ENCODE data around the gene KCNQ1. TPM values are rescaled to one million over a fixed set of nuclear protein-coding genes. Genes with fewer than 3 reads are reported as not detected.

KCNQ1 gene
- total and polyA plus RNA-seq, 9 of the 15 experiments (the other 6 are each of a cell fraction or from before 2014, with no cell fraction given): 0.44 TPM; not detected in 8

DNA sequence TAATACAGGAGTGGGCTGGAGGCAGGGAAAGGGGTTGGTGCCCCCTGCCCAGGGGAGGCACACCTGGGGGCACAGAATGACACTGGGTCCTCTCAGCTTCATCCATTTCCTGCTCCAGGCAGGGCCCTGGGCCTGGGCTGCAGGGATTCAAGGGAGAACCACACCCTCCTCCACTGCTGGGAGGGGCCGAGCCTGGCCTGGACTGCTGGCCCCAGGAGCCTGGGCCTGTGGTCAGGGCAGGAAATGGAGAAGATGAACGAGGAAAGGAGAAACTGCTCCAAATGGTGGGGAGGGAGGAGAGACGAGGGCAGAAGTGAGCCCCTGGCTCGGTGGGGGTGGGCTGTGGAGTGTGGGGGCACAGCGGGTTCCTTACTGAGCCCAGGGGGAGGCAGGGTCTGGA is 293.1 kb downstream of the KCNQ1 start (continued):
- peak; percentile 40; the same call in 1 of the 2 replicates for TF ChIP-seq ZBTB17 (CRISPR knock-in tag; IDR thresholded peaks at IDR 0.05)

DNA sequence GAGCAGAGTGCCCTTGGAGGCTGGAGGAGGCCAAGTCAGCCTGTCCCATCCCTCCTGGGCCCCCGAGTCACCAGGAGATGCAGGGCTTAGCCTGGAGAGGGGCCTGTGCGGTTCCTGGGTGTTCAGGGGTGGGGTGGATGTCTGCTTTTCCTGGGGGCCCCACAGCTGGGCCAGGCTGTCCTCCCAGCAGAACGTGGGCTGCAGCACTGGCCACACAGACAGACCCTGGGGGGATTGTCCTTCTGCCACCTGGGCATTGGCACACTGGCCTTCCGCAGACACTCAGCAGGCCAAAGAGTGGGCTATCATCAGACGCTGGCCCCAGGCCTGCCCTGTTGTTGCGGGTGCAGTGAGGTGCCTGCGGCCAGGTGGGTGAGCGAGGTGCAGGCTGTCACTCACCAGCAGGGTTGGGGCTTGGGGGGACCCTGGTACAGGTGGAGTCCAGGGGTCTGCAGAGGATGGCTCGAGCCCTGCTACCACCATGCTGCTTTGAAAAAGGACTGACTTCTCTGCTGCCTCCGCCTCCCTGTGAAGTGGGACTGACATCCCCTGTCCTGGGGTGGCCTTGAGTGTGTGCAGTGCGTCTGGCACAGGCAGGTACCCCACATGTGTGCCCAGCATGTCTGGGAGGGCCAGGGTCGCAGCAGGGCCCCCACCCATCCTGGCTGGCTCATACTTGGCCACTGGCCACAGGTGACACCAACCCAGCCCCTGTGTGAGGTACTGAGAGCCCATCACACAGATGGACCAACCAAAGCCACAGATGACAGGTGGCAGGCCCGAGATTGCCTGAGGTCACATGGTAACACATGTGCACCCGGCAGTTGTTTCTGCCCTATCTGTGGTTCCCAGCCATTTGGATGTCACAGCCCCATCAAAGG is 294.0 kb downstream of the KCNQ1 start:
- no peak overlapping the region; the same call in 2 of the 3 replicates for H3K27ac ChIP-seq (ENCODE audit: extremely low read depth, low read depth, low read length)
- in situ Hi-C loops (cut with MboI) (no loop called here), intact Hi-C loops (cut with micrococcal nuclease) (no loop called here)
- no peak overlapping the region for H3K4me2 ChIP-seq (ENCODE audit: insufficient read depth, low read length)
- peak overlapping the region in 1 of 2 experiments; percentile 19; a peak in 2 of 4 replicates for H3K9ac ChIP-seq (ENCODE audit: insufficient read depth in 1 of 2, low read depth in 2 of 2, low read length in 2 of 2)
- no peaks in the 10 kb centered on the region for H3K9me3 ChIP-seq (replicated peaks; ENCODE audit: control insufficient read depth, insufficient read depth, low read depth, low read length)
- no peaks in the 10 kb centered on the region for H3K36me3 ChIP-seq (ENCODE audit: control insufficient read depth, insufficient read depth, low read length)
- H2AFZ ChIP-seq (ENCODE audit: low read depth, low read length): peak overlapping the region; percentile 56
- no TSS peak for BruUV-seq (replicated peaks)
- ChIA-PET POLR2A (no interaction called here), CTCF (ENCODE audit: low intra/inter-chr PET ratio) (no interaction called here)
- WGBS (ENCODE audit: insufficient coverage, low coverage, missing lambda C conversion rate): 74% methylated on average over 14 of the region's 14 CpGs
- no peak overlapping the region for H3K4me3 ChIP-seq
- peaks cover 43 to 70% of the 10 kb centered on the region in 2 experiments for H3K4me1 ChIP-seq (replicated peaks in 1 of 2; ENCODE audit: control insufficient read depth in 2 of 2, insufficient read depth in 2 of 2, low read length in 2 of 2)
- H4K20me1 ChIP-seq (replicated peaks; ENCODE audit: control insufficient read depth, insufficient read depth, low read length): no peaks in the 10 kb centered on the region
- H3K79me2 ChIP-seq (ENCODE audit: control insufficient read depth, insufficient read depth, low read length): no peaks in the 10 kb centered on the region
- H3K27me3 ChIP-seq (ENCODE audit: control insufficient read depth in 2 of 2, insufficient read depth in 2 of 2, low read length in 2 of 2): no peaks in the 10 kb centered on the region
- ATAC-seq (0 out of 3 replicates have a peak, but pooled peaks have one; percentile 13), FAIRE-seq (peak; percentile 57), DNase-seq (ENCODE audit: extremely low read depth in 1 of 4, low spot score in 3 of 4) (peak; percentile 55 to 68 (median 66))
- no peaks in the 10 kb centered on the region for H3K9me1 ChIP-seq (ENCODE audit: control insufficient read depth, insufficient read depth, low read length)
- peak; percentile 63; the same call in 1 of the 2 replicates for TF ChIP-seq NCOR1 (IDR thresholded peaks at IDR 0.05)
- TF ChIP-seq POLR2AphosphoS5 (IDR thresholded peaks at IDR 0.05; ENCODE audit: control insufficient read depth, insufficient read depth, low read depth, low read length): peak; percentile 62; the same call in 1 of the 2 replicates
- peak; percentile 68 for TF ChIP-seq TEAD4 (IDR thresholded peaks at IDR 0.05; ENCODE audit: low read length)
- TF ChIP-seq TEAD4 (CRISPR knock-in tag; IDR thresholded peaks at IDR 0.05; ENCODE audit: borderline replicate concordance): no peak
- 0 out of 2 replicates have a peak, but pooled peaks have one; percentile 21 for TF ChIP-seq SMARCA4 (IDR thresholded peaks at IDR 0.05)
- TF ChIP-seq, protein P1, sequence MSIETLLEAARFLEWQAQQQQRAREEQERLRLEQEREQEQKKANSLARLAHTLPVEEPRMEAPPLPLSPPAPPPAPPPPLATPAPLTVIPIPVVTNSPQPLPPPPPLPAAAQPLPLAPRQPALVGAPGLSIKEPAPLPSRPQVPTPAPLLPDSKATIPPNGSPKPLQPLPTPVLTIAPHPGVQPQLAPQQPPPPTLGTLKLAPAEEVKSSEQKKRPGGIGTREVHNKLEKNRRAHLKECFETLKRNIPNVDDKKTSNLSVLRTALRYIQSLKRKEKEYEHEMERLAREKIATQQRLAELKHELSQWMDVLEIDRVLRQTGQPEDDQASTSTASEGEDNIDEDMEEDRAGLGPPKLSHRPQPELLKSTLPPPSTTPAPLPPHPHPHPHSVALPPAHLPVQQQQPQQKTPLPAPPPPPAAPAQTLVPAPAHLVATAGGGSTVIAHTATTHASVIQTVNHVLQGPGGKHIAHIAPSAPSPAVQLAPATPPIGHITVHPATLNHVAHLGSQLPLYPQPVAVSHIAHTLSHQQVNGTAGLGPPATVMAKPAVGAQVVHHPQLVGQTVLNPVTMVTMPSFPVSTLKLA (conservative IDR thresholded peaks at IDR 0.05): 0 out of 4 replicates have a peak, but pooled peaks of 1 of the 2 experiments have one; percentile 46
- TF ChIP-seq TAL1 (IDR thresholded peaks at IDR 0.05): peak; percentile 61
- 0 out of 4 replicates have a peak, but pooled peaks have one; percentile 25 to 34 for TF ChIP-seq TRIM24 (IDR thresholded peaks at IDR 0.05)
- 0 out of 2 replicates have a peak, but pooled peaks have one; percentile 14 for TF ChIP-seq L3MBTL2 (IDR thresholded peaks at IDR 0.05)
- TF ChIP-seq, protein P2, sequence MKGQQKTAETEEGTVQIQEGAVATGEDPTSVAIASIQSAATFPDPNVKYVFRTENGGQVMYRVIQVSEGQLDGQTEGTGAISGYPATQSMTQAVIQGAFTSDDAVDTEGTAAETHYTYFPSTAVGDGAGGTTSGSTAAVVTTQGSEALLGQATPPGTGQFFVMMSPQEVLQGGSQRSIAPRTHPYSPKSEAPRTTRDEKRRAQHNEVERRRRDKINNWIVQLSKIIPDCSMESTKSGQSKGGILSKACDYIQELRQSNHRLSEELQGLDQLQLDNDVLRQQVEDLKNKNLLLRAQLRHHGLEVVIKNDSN (CRISPR knock-in tag; IDR thresholded peaks at IDR 0.05): peak; percentile 79
- TF ChIP-seq E2F3 (CRISPR knock-in tag; IDR thresholded peaks at IDR 0.05): no peak
- TF ChIP-seq, protein P3, sequence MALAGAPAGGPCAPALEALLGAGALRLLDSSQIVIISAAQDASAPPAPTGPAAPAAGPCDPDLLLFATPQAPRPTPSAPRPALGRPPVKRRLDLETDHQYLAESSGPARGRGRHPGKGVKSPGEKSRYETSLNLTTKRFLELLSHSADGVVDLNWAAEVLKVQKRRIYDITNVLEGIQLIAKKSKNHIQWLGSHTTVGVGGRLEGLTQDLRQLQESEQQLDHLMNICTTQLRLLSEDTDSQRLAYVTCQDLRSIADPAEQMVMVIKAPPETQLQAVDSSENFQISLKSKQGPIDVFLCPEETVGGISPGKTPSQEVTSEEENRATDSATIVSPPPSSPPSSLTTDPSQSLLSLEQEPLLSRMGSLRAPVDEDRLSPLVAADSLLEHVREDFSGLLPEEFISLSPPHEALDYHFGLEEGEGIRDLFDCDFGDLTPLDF (CRISPR knock-in tag; IDR thresholded peaks at IDR 0.05): no peak
- TF ChIP-seq, protein P4, sequence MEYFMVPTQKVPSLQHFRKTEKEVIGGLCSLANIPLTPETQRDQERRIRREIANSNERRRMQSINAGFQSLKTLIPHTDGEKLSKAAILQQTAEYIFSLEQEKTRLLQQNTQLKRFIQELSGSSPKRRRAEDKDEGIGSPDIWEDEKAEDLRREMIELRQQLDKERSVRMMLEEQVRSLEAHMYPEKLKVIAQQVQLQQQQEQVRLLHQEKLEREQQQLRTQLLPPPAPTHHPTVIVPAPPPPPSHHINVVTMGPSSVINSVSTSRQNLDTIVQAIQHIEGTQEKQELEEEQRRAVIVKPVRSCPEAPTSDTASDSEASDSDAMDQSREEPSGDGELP (CRISPR knock-in tag; IDR thresholded peaks at IDR 0.05; ENCODE audit: borderline replicate concordance): peak; percentile 59
- peak; percentile 28; the same call in 1 of the 2 replicates for TF ChIP-seq ZBTB17 (CRISPR knock-in tag; IDR thresholded peaks at IDR 0.05)
- TF ChIP-seq TAF7 (tag; IDR thresholded peaks at IDR 0.05): no peak
- peak; percentile 22; the same call in 1 of the 2 replicates for TF ChIP-seq RAD51 (IDR thresholded peaks at IDR 0.05; ENCODE audit: borderline replicate concordance, low read depth)
